Astrocyte (in vitro differentiated cells and primary cell): Measurements from ENCODE around the gene BMP6.

Experiments
- CTCF ChIP-seq: IDR thresholded peaks from 2 replicates; pipeline ENCODE4 v1.5.1; 2011; ENCODE audit warnings: low read depth, mild to moderate bottlenecking, inconsistent platforms, low read length, moderate library complexity; ENCODE audit not compliant: insufficient read depth
- EZH2 ChIP-seq: IDR thresholded peaks from 2 replicates; pipeline ENCODE4 v1.6.1; 2012; ENCODE audit warnings: mild to moderate bottlenecking, low read length, inconsistent platforms; ENCODE audit not compliant: insufficient read depth

- no peak for TF ChIP-seq EZH2
- no peak for TF ChIP-seq CTCF
Measured at GRCh38 chr6:7737106-7737505, 11.2 kb downstream of the BMP6 start.
